Measurements from ENCODE around the gene LSAMP.
A peak's percentile ranks its signal among the peaks of the same experiment; 100 is the strongest.

Gene LSAMP

GRCh38 chr3:116058844-116059243, 386.4 kb downstream of the LSAMP start:
- TF ChIP-seq CTCF (IDR thresholded peaks at IDR 0.05; ENCODE audit: insufficient read depth, low read length, missing control alignments) = no peak
- CTCF ChIA-PET = no interaction called here
- DNase-seq (ENCODE audit: low read depth, low spot score) = no peak
- no peak overlapping the region for H3K4me3 ChIP-seq (ENCODE audit: low read depth, low read length)
- POLR2A ChIA-PET = no interaction called here

- CTCF ChIA-PET = no interaction called here
- POLR2A ChIA-PET = no interaction called here
Observed at GRCh38 chr3:116057400-116058006, 387.8 kb downstream of the LSAMP start.

GRCh38 chr3:116056280-116056679, 389.0 kb downstream of the LSAMP start:
- CTCF ChIA-PET = no interaction called here
- no peak for DNase-seq (ENCODE audit: low read depth, low spot score)
- no peak for TF ChIP-seq CTCF (IDR thresholded peaks at IDR 0.05; ENCODE audit: insufficient read depth, low read length, missing control alignments)
- H3K4me3 ChIP-seq (ENCODE audit: low read depth, low read length) = no peak overlapping the region
- POLR2A ChIA-PET = no interaction called here

More at GRCh38 chr3:116057400-116058006, 387.8 kb downstream of the LSAMP start:
- peak; percentile 19 for DNase-seq (ENCODE audit: low read depth, low spot score)
- TF ChIP-seq CTCF (IDR thresholded peaks at IDR 0.05; ENCODE audit: insufficient read depth, low read length, missing control alignments) = no peak
- H3K4me3 ChIP-seq (ENCODE audit: low read depth, low read length) = no peak overlapping the region

GRCh38 chr3:116053017-116053416, 392.3 kb downstream of the LSAMP start:
- DNase-seq (ENCODE audit: low read depth, low spot score) = no peak
- ChIA-PET CTCF (interaction anchor here (1.2 kb wide), 1 partner anchor 8 kb away, joined by 5 read pairs; no protein-coding TSS in a partner anchor), POLR2A (no interaction called here)
- TF ChIP-seq CTCF (IDR thresholded peaks at IDR 0.05; ENCODE audit: insufficient read depth, low read length, missing control alignments) = no peak
- H3K4me3 ChIP-seq (ENCODE audit: low read depth, low read length) = no peak overlapping the region

- POLR2A ChIA-PET = no interaction called here
- CTCF ChIA-PET = no interaction called here
- TF ChIP-seq CTCF (IDR thresholded peaks at IDR 0.05; ENCODE audit: insufficient read depth, low read length, missing control alignments) = no peak
- DNase-seq (ENCODE audit: low read depth, low spot score) = no peak
- H3K4me3 ChIP-seq (ENCODE audit: low read depth, low read length) = no peak overlapping the region
Observed at GRCh38 chr3:116052602-116053001, 392.7 kb downstream of the LSAMP start.

GRCh38 chr3:116051586-116051985, 393.7 kb downstream of the LSAMP start:
- no peak for TF ChIP-seq CTCF (IDR thresholded peaks at IDR 0.05; ENCODE audit: insufficient read depth, low read length, missing control alignments)
- POLR2A ChIA-PET = no interaction called here
- no peak for DNase-seq (ENCODE audit: low read depth, low spot score)
- CTCF ChIA-PET = no interaction called here
- no peak overlapping the region for H3K4me3 ChIP-seq (ENCODE audit: low read depth, low read length)
